Gastrocnemius medialis (tissue), 4 donors: Measurements from ENCODE around the gene RIMS4.

ENCODE experiments used
- POLR2A ChIP-seq, 2 donors: fragments of 450-650 bp; IDR thresholded peaks; one replicate each; pipeline ENCODE4 v1.6.1; 2017; ENCODE audit warnings: antibody characterized with exemption in 2 of 2, mild to moderate bottlenecking in 2 of 2, moderate library complexity in 2 of 2
- TF ChIP-seq, protein P1 (sequence below), 5 experiments: fragments of 450-650 bp in 3 of 5; fragments of 200-600 bp in 2 of 5; sonication (generic) in 2 of 5; IDR thresholded peaks in 4 of 5; conservative IDR thresholded peaks in 1 of 5; 1 replicate in 4 of 5; 2 replicates in 1 of 5; pipeline ENCODE4 v1.5.1; 2016 to 2019; ENCODE audit warnings: antibody characterized with exemption in 5 of 5, mild to moderate bottlenecking in 3 of 5, moderate library complexity in 3 of 5

DNA sequence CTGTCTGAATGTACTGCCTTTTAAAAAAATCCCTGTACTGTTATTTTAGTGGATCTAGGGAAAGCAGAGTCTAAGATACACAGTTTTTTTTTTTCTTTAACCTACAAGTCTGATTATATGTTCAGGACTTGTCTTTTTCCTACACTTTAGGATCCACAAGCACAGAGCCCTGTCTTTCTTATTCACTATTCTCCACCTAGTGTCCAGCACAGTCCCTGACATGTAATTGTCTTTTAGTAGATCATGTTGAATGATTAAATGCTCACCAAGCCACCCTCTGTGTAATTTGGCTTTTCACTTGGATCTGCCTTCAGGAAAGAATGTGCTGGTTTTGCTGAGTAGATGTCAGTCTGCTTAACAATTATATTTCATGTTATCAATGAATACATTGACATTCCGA is 39.4 kb upstream of the RIMS4 start:
- TF ChIP-seq, protein P1, sequence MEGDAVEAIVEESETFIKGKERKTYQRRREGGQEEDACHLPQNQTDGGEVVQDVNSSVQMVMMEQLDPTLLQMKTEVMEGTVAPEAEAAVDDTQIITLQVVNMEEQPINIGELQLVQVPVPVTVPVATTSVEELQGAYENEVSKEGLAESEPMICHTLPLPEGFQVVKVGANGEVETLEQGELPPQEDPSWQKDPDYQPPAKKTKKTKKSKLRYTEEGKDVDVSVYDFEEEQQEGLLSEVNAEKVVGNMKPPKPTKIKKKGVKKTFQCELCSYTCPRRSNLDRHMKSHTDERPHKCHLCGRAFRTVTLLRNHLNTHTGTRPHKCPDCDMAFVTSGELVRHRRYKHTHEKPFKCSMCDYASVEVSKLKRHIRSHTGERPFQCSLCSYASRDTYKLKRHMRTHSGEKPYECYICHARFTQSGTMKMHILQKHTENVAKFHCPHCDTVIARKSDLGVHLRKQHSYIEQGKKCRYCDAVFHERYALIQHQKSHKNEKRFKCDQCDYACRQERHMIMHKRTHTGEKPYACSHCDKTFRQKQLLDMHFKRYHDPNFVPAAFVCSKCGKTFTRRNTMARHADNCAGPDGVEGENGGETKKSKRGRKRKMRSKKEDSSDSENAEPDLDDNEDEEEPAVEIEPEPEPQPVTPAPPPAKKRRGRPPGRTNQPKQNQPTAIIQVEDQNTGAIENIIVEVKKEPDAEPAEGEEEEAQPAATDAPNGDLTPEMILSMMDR (IDR thresholded peaks at IDR 0.05 in 4 of 5, conservative IDR thresholded peaks at IDR 0.05 in 1 of 5): no peak
- no peak for TF ChIP-seq POLR2A (IDR thresholded peaks at IDR 0.05)
